Motor neuron (in vitro differentiated cells): ENCODE results near the gene FURIN. TPM values are rescaled to one million over a fixed set of nuclear protein-coding genes. Genes with fewer than 3 reads are reported as not detected.

ENCODE experiments used
- ATAC-seq, 8 experiments: fragments of 200-7000 bp; cut with Tn5 transposase; replicated peaks in 6 of 8; 2 replicates each; pipeline ENCODE4 v1.8.0; 2021; ENCODE audit warnings: mild to moderate bottlenecking in 8 of 8, moderate library complexity in 8 of 8
- H3K27ac ChIP-seq, 2 donors: fragments of 250-450 bp; sonication (Bioruptor Pico); 2 replicates each; pipeline ENCODE4 v1.9.0; 2021; ENCODE audit warnings: antibody characterized with exemption in 2 of 2, mild to moderate bottlenecking in 2 of 2, moderate library complexity in 1 of 2
- H3K4me1 ChIP-seq, 2 donors: fragments of 250-450 bp; sonication (Bioruptor Pico); replicated peaks in 1 of 2; 2 replicates each; pipeline ENCODE4 v1.6.1; 2021; ENCODE audit warnings: antibody characterized with exemption in 2 of 2, mild to moderate bottlenecking in 2 of 2, moderate library complexity in 1 of 2
- H3K4me3 ChIP-seq, 5 donors: fragments of 250-450 bp; sonication (Bioruptor Pico); 2 replicates each; pipeline ENCODE4 v1.9.0; 2021; ENCODE audit warnings: antibody characterized with exemption in 5 of 5, mild to moderate bottlenecking in 5 of 5, moderate library complexity in 4 of 5
- WGBS, 10 experiments: fragments of 450-650 bp; shearing (Covaris generic); methylation state at CpG; one replicate each; pipeline ENCODE4 v1.0.0; 2022; 5-methylcytosine and 5-hydroxymethylcytosine counted together
- in situ Hi-C, 9 experiments: fragments of 400-800 bp; cut with MboI; loops; one replicate each; pipeline ENCODE4 v1.15.0; 2021; ENCODE audit warnings: low sequenced_read_pairs in 9 of 9, low pct_unique_long_range_greater_than_20kb in 2 of 9; ENCODE audit not compliant: unreplicated experiment in 9 of 9
- total RNA-seq, 8 experiments: library from RNA; unstranded; fragments of 300-600 nt; gene quantifications; 2 replicates each; pipeline versions ENCODE4 v1.2.3 to v1.2.4, GENCODE V29; 2022

FURIN gene
- total RNA-seq, 8 experiments from 2014 or later: 4.6 to 32.3 (median 14.7) TPM

DNA sequence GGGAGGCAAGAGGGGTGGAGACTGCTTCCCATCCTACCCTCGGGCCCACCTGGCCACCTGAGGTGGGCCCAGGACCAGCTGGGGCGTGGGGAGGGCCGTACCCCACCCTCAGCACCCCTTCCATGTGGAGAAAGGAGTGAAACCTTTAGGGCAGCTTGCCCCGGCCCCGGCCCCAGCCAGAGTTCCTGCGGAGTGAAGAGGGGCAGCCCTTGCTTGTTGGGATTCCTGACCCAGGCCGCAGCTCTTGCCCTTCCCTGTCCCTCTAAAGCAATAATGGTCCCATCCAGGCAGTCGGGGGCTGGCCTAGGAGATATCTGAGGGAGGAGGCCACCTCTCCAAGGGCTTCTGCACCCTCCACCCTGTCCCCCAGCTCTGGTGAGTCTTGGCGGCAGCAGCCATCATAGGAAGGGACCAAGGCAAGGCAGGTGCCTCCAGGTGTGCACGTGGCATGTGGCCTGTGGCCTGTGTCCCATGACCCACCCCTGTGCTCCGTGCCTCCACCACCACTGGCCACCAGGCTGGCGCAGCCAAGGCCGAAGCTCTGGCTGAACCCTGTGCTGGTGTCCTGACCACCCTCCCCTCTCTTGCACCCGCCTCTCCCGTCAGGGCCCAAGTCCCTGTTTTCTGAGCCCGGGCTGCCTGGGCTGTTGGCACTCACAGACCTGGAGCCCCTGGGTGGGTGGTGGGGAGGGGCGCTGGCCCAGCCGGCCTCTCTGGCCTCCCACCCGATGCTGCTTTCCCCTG is 13.8 kb downstream of the FURIN start:
- Histone ChIP-seq H3K27ac (no peak overlapping the region), H3K4me1 (peaks cover 0 to 15% of the 10 kb centered on the region in 2 donors), H3K4me3 (no peak overlapping the region)
- no peak for ATAC-seq
- in situ Hi-C loops: loop anchor here in 8 of 9 experiments (10.0 to 25.0 kb wide), 5 partner anchors 220 to 570 kb away; no protein-coding TSS in a partner anchor
- 60 to 100% (median 93%) methylated on average over 1 to 3 of the region's 19 CpGs; no CpG with 5 or more reads in 5 of the 10 experiments for WGBS, 10 experiments

- H3K27ac ChIP-seq: peak overlapping the region in 1 of 2 donors; percentile 13
- in situ Hi-C loops: loop anchor here in 8 of 9 experiments (10.0 to 25.0 kb wide), 5 partner anchors 221 to 571 kb away; no protein-coding TSS in a partner anchor
- ATAC-seq: no peak
- 48 to 100% (median 92%) methylated on average over 1 to 9 of the region's 13 CpGs; no CpG with 5 or more reads in 6 of the 10 experiments for WGBS, 10 experiments
- H3K4me3 ChIP-seq: no peak overlapping the region
- H3K4me1 ChIP-seq: peaks cover 0 to 15% of the 10 kb centered on the region in 2 donors
Measured at GRCh38 chr15:90882781-90883525, 14.6 kb downstream of the FURIN start.

GRCh38 chr15:90883526-90883975 is 15.2 kb downstream of the FURIN start:
- no peak overlapping the region for H3K4me3 ChIP-seq
- 45 to 92% (median 89%) methylated on average over 2 to 3 of the region's 7 CpGs; no CpG with 5 or more reads in 7 of the 10 experiments for WGBS, 10 experiments
- in situ Hi-C loops: loop anchor here in 8 of 9 experiments (10.0 to 25.0 kb wide), 5 partner anchors 221 to 571 kb away; no protein-coding TSS in a partner anchor
- peaks cover 0 to 15% of the 10 kb centered on the region in 2 donors for H3K4me1 ChIP-seq
- H3K27ac ChIP-seq: peak overlapping the region in 1 of 2 donors; percentile 13
- ATAC-seq: peak in 3 of 8 experiments; percentile 3 to 9 (median 6)

DNA sequence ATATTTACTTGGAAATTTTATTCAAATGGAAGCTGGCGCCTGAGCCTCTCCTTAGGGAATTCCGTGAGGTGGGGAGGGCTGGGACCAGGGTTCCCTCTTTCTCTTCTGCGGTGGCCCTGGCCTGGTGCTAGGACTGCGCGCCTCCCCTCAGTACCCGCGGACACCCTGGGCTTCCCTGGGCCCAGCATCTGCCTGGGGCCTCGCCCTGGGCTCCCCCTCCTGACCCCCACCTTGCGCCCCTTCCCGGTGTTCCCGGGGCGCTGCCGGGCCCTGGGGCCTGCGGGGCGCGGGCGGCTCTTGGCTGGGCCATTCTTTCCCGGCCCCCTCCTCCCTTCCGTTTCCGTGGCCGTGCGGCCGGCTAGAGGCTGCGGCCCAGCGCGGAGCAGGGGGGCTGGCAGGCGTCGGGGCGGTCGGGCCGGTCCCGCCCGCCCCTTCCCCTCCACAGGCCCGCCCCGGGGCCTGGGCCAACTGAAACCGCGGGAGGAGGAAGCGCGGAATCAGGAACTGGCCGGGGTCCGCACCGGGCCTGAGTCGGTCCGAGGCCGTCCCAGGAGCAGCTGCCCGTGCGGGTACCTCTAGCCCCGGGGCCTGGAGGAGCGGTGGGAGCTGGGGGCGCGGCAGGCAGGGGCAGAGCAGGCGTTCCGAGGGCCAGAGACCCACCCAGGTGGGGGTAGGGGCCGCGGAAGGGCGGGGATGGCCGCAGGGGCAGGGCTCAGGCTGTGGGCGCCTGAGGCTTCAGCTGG is 15.8 kb downstream of the FURIN start, which contains the start of gene FES:
Gene FES, plus strand, starts transcription at position 529 of the 743 bp plus-strand sequence. CDS start 542 bp downstream, outside the sequence.
- in situ Hi-C loops: loop anchor here in 8 of 9 experiments (10.0 to 25.0 kb wide), 5 partner anchors 222 to 572 kb away; no protein-coding TSS in a partner anchor
- Histone ChIP-seq H3K4me3 (no peak within 1 kb of the TSS), H3K27ac (peak within 1 kb of the TSS in 1 of 2 donors; percentile 13), H3K4me1 (peaks cover 0 to 15% of the 10 kb centered on the region in 2 donors)
- ATAC-seq: peak; percentile 5 to 46 (median 30)
- 50% methylated on average over 4 of the region's 58 CpGs; no CpG with 5 or more reads in 9 of the 10 experiments for WGBS, 10 experiments

- peaks cover 0 to 18% of the 10 kb centered on the region in 2 donors for H3K4me1 ChIP-seq
- no peak overlapping the region for H3K27ac ChIP-seq
- no peak overlapping the region for H3K4me3 ChIP-seq
- WGBS, 10 experiments: 50 to 100% (median 90%) methylated on average over 1 to 4 of the region's 16 CpGs; no CpG with 5 or more reads in 7 of the 10 experiments
- peak in 2 of 8 experiments; percentile 2 to 3 for ATAC-seq
- in situ Hi-C loops: loop anchor here in 8 of 9 experiments (10.0 to 25.0 kb wide), 5 partner anchors 223 to 573 kb away; no protein-coding TSS in a partner anchor
Measured at GRCh38 chr15:90884719-90885431, 16.5 kb downstream of the FURIN start.

GRCh38 chr15:90885432-90886290 is 17.3 kb downstream of the FURIN start:
- in situ Hi-C loops: loop anchor here in 8 of 9 experiments (10.0 to 25.0 kb wide), 5 partner anchors 223 to 573 kb away; no protein-coding TSS in a partner anchor
- H3K27ac ChIP-seq: no peak overlapping the region
- no peak overlapping the region for H3K4me3 ChIP-seq
- peak; percentile 57 to 79 (median 70) for ATAC-seq
- 7 to 82% (median 68%) methylated on average over 2 to 12 of the region's 23 CpGs; no CpG with 5 or more reads in 6 of the 10 experiments for WGBS, 10 experiments
- peaks cover 5 to 23% of the 10 kb centered on the region in 2 donors for H3K4me1 ChIP-seq

DNA sequence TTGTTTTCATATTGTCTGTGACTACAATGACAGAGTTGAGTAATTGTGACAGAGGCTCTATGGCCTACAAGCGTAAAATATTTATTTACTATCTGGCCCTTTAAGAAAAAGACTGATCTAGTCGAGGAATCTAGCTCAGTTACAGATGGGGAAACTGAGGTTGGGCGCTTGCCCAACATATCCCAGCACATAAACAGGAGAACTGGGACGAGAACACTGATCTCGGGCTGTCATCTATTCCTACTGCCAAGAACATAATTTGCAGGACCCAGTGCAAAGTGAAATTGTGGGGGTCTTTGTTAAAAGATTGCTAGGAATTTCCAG is 17.9 kb downstream of the FURIN start:
- WGBS, 10 experiments: 0 to 92% (median 14%) methylated on average over 1 to 2 of the region's 5 CpGs; no CpG with 5 or more reads in 4 of the 10 experiments
- no peak for ATAC-seq
- H3K27ac ChIP-seq: no peak overlapping the region
- in situ Hi-C loops: loop anchor here in 8 of 9 experiments (10.0 to 25.0 kb wide), 5 partner anchors 224 to 574 kb away; no protein-coding TSS in a partner anchor
- no peak overlapping the region for H3K4me3 ChIP-seq
- peaks cover 9 to 29% of the 10 kb centered on the region in 2 donors for H3K4me1 ChIP-seq

GRCh38 chr15:90887037-90887481 is 18.7 kb downstream of the FURIN start:
- H3K4me1 ChIP-seq: peaks cover 9 to 30% of the 10 kb centered on the region in 2 donors
- no peak for ATAC-seq
- H3K4me3 ChIP-seq: no peak overlapping the region
- H3K27ac ChIP-seq: no peak overlapping the region
- WGBS, 10 experiments: 50 to 94% (median 93%) methylated on average over 2 to 5 of the region's 13 CpGs; no CpG with 5 or more reads in 7 of the 10 experiments
- in situ Hi-C loops: loop anchor here in 8 of 9 experiments (10.0 to 25.0 kb wide), 5 partner anchors 225 to 575 kb away; no protein-coding TSS in a partner anchor

GRCh38 chr15:90889313-90889730 is 20.9 kb downstream of the FURIN start:
- H3K4me3 ChIP-seq: no peak overlapping the region
- WGBS, 10 experiments: 40 to 100% (median 79%) methylated on average over 1 to 9 of the region's 18 CpGs; no CpG with 5 or more reads in 6 of the 10 experiments
- in situ Hi-C loops: loop anchor here in 8 of 9 experiments (10.0 to 25.0 kb wide), 5 partner anchors 227 to 577 kb away; no protein-coding TSS in a partner anchor
- peaks cover 9 to 21% of the 10 kb centered on the region in 2 donors for H3K4me1 ChIP-seq
- ATAC-seq: peak in 5 of 8 experiments; percentile 9 to 34 (median 15)
- no peak overlapping the region for H3K27ac ChIP-seq

DNA sequence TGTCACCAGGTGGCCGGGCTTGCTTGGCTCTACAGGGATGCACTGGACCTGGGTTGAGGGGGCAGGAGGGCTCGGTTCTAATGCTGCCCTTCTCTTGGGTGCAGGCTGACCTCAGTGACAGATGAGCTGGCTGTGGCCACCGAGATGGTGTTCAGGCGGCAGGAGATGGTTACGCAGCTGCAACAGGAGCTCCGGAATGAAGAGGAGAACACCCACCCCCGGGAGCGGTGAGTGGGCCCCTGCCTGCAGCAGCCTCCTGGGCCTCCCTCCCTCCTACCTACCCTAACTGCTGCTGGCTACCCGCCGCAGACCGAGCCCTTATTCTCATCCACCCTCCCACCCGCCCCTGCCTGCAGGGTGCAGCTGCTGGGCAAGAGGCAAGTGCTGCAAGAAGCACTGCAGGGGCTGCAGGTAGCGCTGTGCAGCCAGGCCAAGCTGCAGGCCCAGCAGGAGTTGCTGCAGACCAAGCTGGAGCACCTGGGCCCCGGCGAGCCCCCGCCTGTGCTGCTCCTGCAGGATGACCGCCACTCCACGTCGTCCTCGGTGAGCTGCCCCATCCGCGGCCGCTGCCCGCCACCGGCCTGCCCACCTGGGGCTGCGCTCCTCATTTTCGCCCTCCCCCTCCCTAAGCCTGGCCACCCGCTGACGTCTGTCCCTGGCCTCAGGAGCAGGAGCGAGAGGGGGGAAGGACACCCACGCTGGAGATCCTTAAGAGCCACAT is 21.5 kb downstream of the FURIN start:
- in situ Hi-C loops: loop anchor here in 8 of 9 experiments (10.0 to 25.0 kb wide), 5 partner anchors 228 to 578 kb away; no protein-coding TSS in a partner anchor
- no peak overlapping the region for H3K4me3 ChIP-seq

More for the DNA sequence above, 21.5 kb downstream of the FURIN start:
- peak in 5 of 8 experiments; percentile 5 to 22 (median 18) for ATAC-seq
- no peak overlapping the region for H3K27ac ChIP-seq
- WGBS, 10 experiments: 33 to 83% (median 59%) methylated on average over 2 to 4 of the region's 31 CpGs; no CpG with 5 or more reads in 6 of the 10 experiments
- H3K4me1 ChIP-seq: peaks cover 9 to 18% of the 10 kb centered on the region in 2 donors
